Measurements from ENCODE around the gene AQR. TPM values are rescaled to one million over a fixed set of nuclear protein-coding genes. Genes with fewer than 3 reads are reported as not detected.

AQR gene
- total and polyA plus RNA-seq, 2 of the 8 experiments (the other 6 are each of a cell fraction or from before 2014, with no cell fraction given) = 34.5 to 57.6 TPM

GRCh38 chr15:34889476-34889875, 80.1 kb downstream of the AQR start:
- Histone ChIP-seq H2BK15ac (ENCODE audit: low read length) (no peak overlapping the region), H3K14ac (ENCODE audit: insufficient read length) (no peak overlapping the region), H3K18ac (ENCODE audit: extremely low read depth, low read length) (no peak overlapping the region), H4K8ac (ENCODE audit: extremely low read depth, insufficient read depth, low read length) (no peak overlapping the region), H3K4me3 (ENCODE audit: extremely low read depth in 1 of 4, insufficient read depth in 2 of 4, low read depth in 3 of 4, low read length in 4 of 4) (no peak overlapping the region), H3K4me1 (replicated peaks in 1 of 4; ENCODE audit: control insufficient read depth in 3 of 4, insufficient read depth in 4 of 4, low read length in 3 of 4) (peaks cover 0 to 2% (median 0%) of the 10 kb centered on the region in 4 experiments; a peak in 2 of 7 replicates), H3K23ac (ENCODE audit: insufficient read length) (no peak overlapping the region), H3K23me2 (ENCODE audit: low read depth, low read length) (no peaks in the 10 kb centered on the region), H2BK12ac (ENCODE audit: low read depth, low read length) (no peak overlapping the region), H2BK5ac (ENCODE audit: low read depth, low read length) (no peak overlapping the region), H3K9ac (replicated peaks in 1 of 4; ENCODE audit: extremely low read depth in 1 of 4, low read depth in 3 of 4, low read length in 3 of 4) (no peak overlapping the region), H4K5ac (ENCODE audit: insufficient read length, low read depth, low read length) (no peak overlapping the region), H4K20me1 (replicated peaks in 1 of 2; ENCODE audit: control insufficient read depth in 1 of 2, insufficient read depth in 2 of 2, low read length in 2 of 2) (no peaks in the 10 kb centered on the region), H2AFZ (ENCODE audit: low read length) (no peak overlapping the region), H3K4ac (replicated peaks; ENCODE audit: insufficient read length, low read depth, low read length) (no peak overlapping the region), H3K56ac (replicated peaks; ENCODE audit: insufficient read length, low read depth, low read length) (no peak overlapping the region), H3K27me3 (replicated peaks in 1 of 4; ENCODE audit: control insufficient read depth in 3 of 4, extremely low read depth in 1 of 4, insufficient read depth in 3 of 4, low read length in 3 of 4) (no peaks in the 10 kb centered on the region), H4K91ac (replicated peaks; ENCODE audit: insufficient read length, low read length) (no peak overlapping the region), H2AK5ac (ENCODE audit: low read depth, low read length) (no peak overlapping the region), H3K79me2 (ENCODE audit: control insufficient read depth in 1 of 2, insufficient read depth in 2 of 2, low read length in 2 of 2) (no peaks in the 10 kb centered on the region), H3K4me2 (ENCODE audit: insufficient read depth in 1 of 2, low read depth in 2 of 2, low read length in 2 of 2) (no peak overlapping the region), H2BK120ac (replicated peaks; ENCODE audit: low read depth, low read length) (no peak overlapping the region), H3K79me1 (ENCODE audit: low read depth, low read length) (no peaks in the 10 kb centered on the region), H2BK20ac (ENCODE audit: low read length) (no peak overlapping the region), H3K9me3 (ENCODE audit: insufficient read depth in 2 of 2, low read depth in 1 of 2, low read length in 1 of 2) (no peaks in the 10 kb centered on the region), H3K27ac (ENCODE audit: low read depth, low read length) (no peak overlapping the region), H3K36me3 (ENCODE audit: control insufficient read depth in 2 of 4, insufficient read depth in 4 of 4, low read length in 3 of 4) (peaks cover 5 to 56% (median 15%) of the 10 kb centered on the region in 4 experiments; a peak in 7 of 8 replicates)
- FAIRE-seq (no peak), DNase-seq (ENCODE audit: low read depth in 1 of 2, low spot score in 2 of 2) (no peak)
- TF ChIP-seq MAX (IDR thresholded peaks at IDR 0.05) = no peak
- no peak for TF ChIP-seq CEBPB (IDR thresholded peaks at IDR 0.05; ENCODE audit: low read depth, low read length)
- no peak for TF ChIP-seq YY1 (IDR thresholded peaks at IDR 0.05; ENCODE audit: low read depth, low read length)
- no peak for TF ChIP-seq KDM1A (IDR thresholded peaks at IDR 0.05; ENCODE audit: borderline replicate concordance, low read length)
- TF ChIP-seq JUN (IDR thresholded peaks at IDR 0.05; ENCODE audit: low read depth, low read length) = no peak
- TF ChIP-seq CREB1 (IDR thresholded peaks at IDR 0.05) = no peak
- no peak for TF ChIP-seq CBX5 (IDR thresholded peaks at IDR 0.05; ENCODE audit: low read depth, low read length)
- WGBS, 2 experiments (ENCODE audit: extremely low coverage in 1 of 2, insufficient coverage in 1 of 2, insufficient read length in 1 of 2, insufficient replicate concordance in 2 of 2, low coverage in 1 of 2, low lambda C conversion rate in 2 of 2, missing lambda C conversion rate in 1 of 2) = 95% methylated on average over 7 of the region's 7 CpGs; no CpG with 5 or more reads in 1 of the 2 experiments
- POLR2A ChIA-PET (ENCODE audit: partially characterized antibody) = interaction anchor here (0.9 kb wide), 1 partner anchor 12 kb away, joined by 3 read pairs; no protein-coding TSS in a partner anchor
- CTCF ChIA-PET (ENCODE audit: partially characterized antibody) = interaction anchor here (0.7 kb wide), 2 partner anchors 9 to 24 kb away, joined by 3 to 4 read pairs; no protein-coding TSS in a partner anchor
